ENCODE data around the gene ANAPC7.
"Not testable (repeated sequence)": the region's sequence is repeated elsewhere in the genome, so short reads cannot be mapped to it uniquely, and the experiment has no call there.

ANAPC7 gene

DNA sequence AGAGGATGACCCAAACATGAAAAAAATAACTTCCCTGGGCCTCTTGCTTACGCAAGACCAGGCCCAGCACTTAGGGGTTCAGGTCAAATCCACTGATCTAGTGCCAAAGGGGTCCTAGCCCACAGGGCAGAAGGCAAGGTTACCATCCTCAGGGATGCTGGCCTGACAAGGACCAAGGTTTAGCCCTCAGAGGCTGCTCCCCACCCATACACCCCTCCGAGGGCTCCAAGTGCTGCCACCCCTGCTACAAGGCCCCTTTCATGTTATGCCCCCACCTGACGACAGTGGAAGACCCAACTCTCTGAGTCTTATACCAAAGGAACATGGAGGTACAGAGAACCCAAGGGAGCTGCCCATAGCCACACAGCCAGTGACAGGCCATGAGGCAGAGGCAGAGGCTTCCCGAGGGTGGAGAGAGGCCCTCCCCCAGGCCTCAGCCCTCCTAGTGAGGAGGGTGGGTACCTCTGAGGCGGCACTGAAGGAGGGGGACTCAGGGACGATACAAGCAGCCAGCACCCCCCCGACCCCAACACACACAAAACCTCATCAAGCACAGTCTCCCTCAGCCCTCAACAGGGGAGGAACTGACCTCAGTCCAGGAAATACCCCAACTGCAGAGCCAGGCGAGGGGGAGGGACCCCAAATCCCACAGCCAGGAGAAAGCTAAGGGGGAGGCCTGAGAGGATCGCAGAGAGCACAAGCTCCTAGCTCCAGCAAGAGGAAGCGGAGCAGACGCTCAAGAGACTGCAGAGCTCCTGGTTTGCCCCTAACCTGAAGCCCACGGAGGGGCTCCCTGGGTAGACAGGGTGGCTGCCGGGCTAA, 37.0 kb downstream of the ANAPC7 start:
- H3K9me3 Mint-ChIP-seq: no peaks in the 10 kb centered on the region
- peak; percentile 23 for ATAC-seq
- H3K4me1 Mint-ChIP-seq: peaks cover 9% of the 10 kb centered on the region
- DNase-seq: no peak
- H3K27me3 Mint-ChIP-seq: no peaks in the 10 kb centered on the region
- H3K4me3 Mint-ChIP-seq: no peak overlapping the region
- peak overlapping the region; percentile 9 to 27 for H3K27ac Mint-ChIP-seq

DNA sequence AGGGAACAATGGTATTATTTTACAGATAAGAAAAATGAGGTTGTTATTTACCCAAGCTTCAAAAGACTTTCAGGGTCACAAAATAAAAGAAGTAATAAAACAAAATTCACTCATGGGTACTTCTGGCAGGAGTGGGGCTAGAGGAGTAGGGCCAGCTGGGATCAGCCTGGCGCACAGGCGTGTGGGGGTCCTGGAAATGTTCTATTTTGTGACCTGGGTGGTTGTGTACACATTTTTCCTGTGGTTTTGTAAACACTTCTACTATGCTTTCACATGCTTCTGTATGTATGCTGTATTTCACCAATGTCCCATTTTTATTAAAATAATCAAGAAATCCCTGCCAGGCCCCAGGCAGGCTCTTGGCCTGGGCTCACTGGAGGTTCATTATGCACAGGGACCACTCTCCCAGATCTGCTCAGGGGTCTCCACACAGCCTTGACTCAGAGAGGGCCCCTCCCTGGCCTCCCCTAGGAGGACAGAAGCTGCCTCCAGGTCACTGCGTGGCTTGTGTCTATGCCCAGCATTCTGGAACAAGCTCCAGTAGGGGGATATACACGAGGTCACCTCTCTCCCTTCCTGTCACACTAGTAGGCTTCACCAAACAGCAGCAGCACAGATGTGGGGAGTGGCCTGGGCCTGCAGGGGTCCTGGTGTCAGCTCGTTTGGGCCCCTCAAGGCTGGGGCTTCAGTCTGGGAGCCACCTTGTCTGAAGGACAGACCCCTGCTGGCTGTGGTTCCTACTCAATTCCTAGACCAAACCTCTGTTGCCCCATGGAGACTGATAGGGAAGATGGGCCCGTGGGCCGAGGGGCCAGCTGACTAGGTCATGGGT, 37.8 kb downstream of the ANAPC7 start:
- DNase-seq (no peak), ATAC-seq (no peak)
- Mint-ChIP-seq H3K4me1 (peaks cover 9% of the 10 kb centered on the region), H3K4me3 (no peak overlapping the region), H3K27me3 (no peaks in the 10 kb centered on the region), H3K9me3 (no peaks in the 10 kb centered on the region), H3K27ac (peak overlapping the region in 1 of 2 donors; percentile 9)

DNA sequence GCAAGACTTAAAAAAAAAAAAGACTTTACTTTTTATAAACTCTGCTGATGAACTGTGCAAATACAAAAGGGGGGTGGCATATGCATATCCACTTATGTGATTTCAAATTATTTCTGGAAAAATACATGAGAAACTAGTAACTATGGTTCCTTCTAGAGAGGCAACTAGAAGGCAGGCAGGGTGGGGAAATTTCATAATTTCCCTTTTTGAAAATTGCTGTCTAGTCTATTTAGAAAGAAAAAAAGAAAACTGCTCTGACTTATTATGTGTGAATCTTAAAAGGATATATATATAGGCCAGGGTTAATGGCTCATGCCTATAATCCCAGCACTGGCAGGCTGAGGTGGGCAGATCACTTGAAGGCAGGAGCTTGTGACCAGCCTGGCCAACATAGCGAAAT, 42.3 kb downstream of the ANAPC7 start:
- Mint-ChIP-seq H3K4me1 (no peaks in the 10 kb centered on the region), H3K9me3 (no peaks in the 10 kb centered on the region)
- ATAC-seq: no peak

DNA sequence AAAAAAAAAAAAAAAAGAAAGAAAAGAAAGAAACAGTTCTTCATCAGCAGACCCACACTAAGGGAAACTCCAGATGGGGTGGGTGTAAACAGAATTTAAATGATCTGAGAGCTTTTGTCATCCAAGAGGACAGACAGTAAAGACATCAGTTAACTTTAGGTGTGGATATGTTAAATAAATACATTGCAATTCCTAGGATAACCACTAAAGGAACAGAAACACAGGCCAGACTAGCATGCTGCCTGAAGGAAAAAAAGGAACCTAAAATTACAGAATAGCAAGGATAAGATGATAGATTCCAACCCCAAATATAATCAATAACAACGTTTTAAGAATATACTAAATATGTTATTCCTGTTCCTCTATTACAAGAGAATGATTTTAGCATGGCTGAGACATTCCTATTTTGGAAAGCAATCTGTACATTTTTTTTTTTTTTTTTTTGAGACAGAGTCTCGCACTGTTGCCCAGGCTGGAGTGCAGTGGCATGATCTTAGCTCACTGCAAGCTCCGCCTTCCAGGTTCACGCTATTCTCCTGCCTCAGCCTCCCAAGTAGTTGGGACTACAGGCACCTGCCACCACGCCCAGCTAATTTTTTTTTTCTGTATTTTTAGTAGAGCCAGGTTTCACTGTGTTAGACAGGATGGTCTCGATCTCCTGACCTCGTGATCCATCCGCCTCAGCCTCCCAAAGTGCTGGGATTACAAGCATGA, 45.0 kb downstream of the ANAPC7 start:
- H3K4me1 Mint-ChIP-seq: peaks cover 16% of the 10 kb centered on the region
- not testable (repeated sequence) for DNase-seq, H3K9me3 Mint-ChIP-seq, H3K27ac Mint-ChIP-seq, H3K4me3 Mint-ChIP-seq
- ATAC-seq: peak; percentile 35
- peaks cover 11% of the 10 kb centered on the region for H3K27me3 Mint-ChIP-seq

More for the DNA sequence above, 42.3 kb downstream of the ANAPC7 start:
- H3K27ac Mint-ChIP-seq: no peak overlapping the region
- no peaks in the 10 kb centered on the region for H3K27me3 Mint-ChIP-seq
- H3K4me3 Mint-ChIP-seq: no peak overlapping the region
- DNase-seq: no peak

DNA sequence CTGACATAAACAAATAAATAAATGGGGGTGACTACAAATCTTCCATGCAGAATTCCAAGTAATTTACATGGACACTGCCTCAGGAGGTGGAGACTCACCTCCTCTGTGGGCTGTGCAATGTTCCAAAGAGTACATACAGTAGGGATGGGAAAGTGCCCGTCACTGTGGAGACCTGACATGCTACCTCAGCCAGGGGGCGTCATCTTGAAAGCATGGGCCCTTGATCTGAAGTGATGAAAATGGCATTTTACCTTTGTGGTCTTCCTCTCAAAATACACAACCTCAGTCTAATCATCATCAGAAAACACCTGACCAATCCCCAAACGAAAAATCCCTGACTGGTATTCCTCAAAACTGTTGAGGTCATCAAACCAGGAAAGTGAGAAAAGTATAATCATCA, 48.4 kb downstream of the ANAPC7 start:
- H3K27me3 Mint-ChIP-seq: peaks cover 11% of the 10 kb centered on the region
- H3K4me1 Mint-ChIP-seq: peaks cover 19% of the 10 kb centered on the region
- no peak overlapping the region for H3K4me3 Mint-ChIP-seq
- no peaks in the 10 kb centered on the region for H3K9me3 Mint-ChIP-seq
- peak in 1 of 2 donors; percentile 34 for DNase-seq
- H3K27ac Mint-ChIP-seq: no peak overlapping the region
- peak; percentile 68 for ATAC-seq

DNA sequence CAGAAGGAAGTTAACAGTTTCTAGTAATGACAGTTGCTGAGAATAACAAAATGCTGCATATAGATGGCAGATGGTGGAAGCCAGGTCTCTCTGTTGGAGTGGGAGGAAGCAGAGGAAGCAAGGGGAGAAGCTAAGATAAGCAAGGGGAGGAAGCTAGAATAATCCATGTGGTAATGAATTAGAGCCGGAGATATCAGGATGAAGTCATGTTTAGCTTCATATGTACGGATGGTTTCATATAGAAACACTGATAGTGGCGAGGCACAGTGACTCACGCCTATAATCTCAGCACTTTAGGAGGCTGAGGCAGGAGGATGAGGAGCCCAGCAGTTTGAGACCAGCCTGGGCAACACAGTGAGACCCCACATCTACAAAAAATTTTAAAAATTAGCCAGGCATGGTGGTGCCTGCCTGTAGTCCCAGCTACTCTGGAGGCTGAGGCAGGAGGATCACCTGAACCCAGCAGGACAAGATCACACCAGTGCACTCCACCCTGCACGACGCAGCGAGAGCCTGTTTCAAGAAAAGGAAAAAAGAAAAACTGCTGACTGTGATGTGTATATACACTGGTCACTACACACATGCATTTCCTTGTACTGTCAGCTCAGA, 49.2 kb downstream of the ANAPC7 start:
- no peaks in the 10 kb centered on the region for H3K9me3 Mint-ChIP-seq
- peak overlapping the region in 1 of 2 donors; percentile 40 for H3K27ac Mint-ChIP-seq
- peaks cover 11% of the 10 kb centered on the region for H3K27me3 Mint-ChIP-seq
- ATAC-seq (no peak), DNase-seq (no peak)
- peaks cover 26% of the 10 kb centered on the region for H3K4me1 Mint-ChIP-seq
- no peak overlapping the region for H3K4me3 Mint-ChIP-seq

DNA sequence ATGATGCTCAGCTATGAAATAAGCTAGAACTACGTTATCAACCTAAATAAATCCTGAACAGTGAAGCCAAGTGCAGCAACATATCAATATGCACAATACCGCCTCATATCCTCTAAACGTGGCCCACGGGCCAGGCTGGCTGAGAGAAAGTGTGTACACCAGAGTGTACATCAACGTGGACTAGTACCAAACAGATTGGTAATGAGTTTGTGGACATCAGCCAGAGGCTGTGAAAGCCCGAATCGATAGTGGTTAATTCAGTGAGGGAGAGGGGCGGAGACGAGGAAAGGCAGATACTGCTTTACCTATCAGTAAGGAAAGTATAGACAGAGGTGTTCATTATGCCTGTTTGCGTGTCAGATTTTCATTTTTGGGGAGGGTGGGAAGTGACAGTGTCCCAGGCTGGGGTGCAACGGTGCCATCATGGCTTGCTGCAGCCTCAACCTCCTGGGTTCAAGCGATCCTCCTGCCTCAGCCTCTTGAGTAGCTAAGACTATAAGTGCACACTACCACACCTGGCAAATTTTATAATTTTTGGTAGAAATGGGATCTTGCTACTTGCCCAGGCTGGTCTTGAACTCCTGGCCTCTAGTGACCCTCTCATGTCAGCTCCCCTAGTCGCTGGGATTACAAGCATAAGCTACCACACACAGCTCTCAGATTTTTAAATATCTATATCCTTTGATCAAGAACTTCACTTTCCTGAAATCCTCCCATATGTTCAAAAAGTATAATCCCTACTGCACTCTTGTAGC, 50.1 kb downstream of the ANAPC7 start:
- no peak for ATAC-seq
- DNase-seq: no peak
- H3K27ac Mint-ChIP-seq: no peak overlapping the region
- peaks cover 35% of the 10 kb centered on the region for H3K4me1 Mint-ChIP-seq
- H3K9me3 Mint-ChIP-seq: no peaks in the 10 kb centered on the region
- H3K4me3 Mint-ChIP-seq: no peak overlapping the region
- peaks cover 11% of the 10 kb centered on the region for H3K27me3 Mint-ChIP-seq

DNA sequence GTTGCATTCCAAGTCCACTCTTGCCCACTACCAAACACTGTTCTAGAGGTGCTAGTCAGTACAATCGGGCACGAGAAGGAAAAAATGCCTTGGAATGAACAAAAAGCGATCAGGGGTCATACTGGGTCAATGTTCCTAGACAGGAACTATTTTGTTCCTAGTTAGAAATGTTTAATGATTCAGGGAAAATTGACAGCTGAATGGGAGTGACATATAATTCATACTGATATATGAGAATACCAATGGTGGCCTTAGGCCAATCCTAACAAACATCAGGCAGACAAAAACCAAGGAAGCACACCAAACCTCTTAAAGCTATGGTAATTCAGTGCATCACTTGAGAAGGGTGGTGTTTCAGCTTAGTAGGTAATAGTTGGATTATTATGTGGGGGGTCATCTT, 51.1 kb downstream of the ANAPC7 start:
- H3K27me3 Mint-ChIP-seq: peaks cover 11% of the 10 kb centered on the region
- peaks cover 44% of the 10 kb centered on the region for H3K4me1 Mint-ChIP-seq
- DNase-seq (no peak), ATAC-seq (no peak)
- H3K9me3 Mint-ChIP-seq: no peaks in the 10 kb centered on the region
- no peak overlapping the region for H3K27ac Mint-ChIP-seq
- H3K4me3 Mint-ChIP-seq: no peak overlapping the region

DNA sequence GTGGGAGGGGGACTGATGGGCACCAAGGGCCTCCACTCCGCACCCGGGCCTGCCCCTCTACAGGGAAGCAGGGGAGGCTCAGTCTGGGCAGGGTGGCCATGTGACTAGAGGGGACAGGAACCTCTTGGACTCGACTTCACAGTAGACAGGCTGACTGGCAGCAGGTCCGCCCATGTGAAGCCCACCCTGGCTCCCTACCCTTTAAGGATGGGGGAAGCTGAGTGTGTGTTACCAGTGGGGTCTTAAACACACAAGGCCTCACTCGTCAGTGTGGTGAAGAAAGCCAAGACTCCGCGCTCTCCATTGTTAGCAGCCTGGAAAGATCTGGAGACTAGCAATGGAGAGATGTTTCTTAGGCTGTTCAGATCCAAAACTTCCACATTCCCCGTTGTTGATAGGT, 52.4 kb downstream of the ANAPC7 start:
- H3K27me3 Mint-ChIP-seq: peaks cover 11% of the 10 kb centered on the region
- ATAC-seq (no peak), DNase-seq (no peak)
- H3K9me3 Mint-ChIP-seq: no peaks in the 10 kb centered on the region
- H3K4me1 Mint-ChIP-seq: peaks cover 49% of the 10 kb centered on the region
- no peak overlapping the region for H3K4me3 Mint-ChIP-seq
- no peak overlapping the region for H3K27ac Mint-ChIP-seq

DNA sequence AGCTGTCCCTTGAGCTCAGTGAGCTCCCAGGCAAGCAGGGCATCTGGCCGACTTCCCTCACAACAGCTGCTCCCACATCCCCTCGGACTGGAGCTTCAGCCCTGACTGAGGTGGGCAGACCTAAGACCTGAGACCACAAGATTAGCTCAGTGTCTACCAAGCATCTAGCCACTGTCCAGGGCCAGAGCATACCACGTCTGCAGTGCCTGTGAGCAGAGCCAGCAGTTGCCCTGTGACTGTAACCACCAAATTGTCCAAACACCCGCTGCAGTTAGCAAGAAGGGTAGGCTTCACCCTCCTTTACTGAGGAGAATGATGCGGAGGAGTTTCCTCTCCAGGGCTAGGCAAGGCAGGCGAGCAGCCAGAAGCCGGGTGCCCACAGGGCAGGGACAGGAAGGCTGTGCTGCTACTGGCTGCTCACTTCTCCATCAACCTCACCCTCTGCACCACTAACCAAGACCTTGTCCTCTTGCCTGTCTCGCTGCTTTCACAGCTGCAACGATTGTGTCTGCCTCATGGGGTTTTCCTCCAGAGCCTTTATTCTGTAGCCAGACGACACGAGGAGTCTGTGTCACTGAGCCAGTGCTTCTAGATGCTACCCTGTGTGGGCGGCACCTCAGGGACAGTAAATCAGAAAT, 53.9 kb downstream of the ANAPC7 start:
- no peaks in the 10 kb centered on the region for H3K9me3 Mint-ChIP-seq
- ATAC-seq (peak; percentile 85), DNase-seq (peak; percentile 25 to 35)
- peak overlapping the region in 1 of 2 donors; percentile 54 for H3K4me3 Mint-ChIP-seq
- H3K27me3 Mint-ChIP-seq: peaks cover 7% of the 10 kb centered on the region
- H3K4me1 Mint-ChIP-seq: peaks cover 45% of the 10 kb centered on the region
- H3K27ac Mint-ChIP-seq: peak overlapping the region; percentile 4 to 72

DNA sequence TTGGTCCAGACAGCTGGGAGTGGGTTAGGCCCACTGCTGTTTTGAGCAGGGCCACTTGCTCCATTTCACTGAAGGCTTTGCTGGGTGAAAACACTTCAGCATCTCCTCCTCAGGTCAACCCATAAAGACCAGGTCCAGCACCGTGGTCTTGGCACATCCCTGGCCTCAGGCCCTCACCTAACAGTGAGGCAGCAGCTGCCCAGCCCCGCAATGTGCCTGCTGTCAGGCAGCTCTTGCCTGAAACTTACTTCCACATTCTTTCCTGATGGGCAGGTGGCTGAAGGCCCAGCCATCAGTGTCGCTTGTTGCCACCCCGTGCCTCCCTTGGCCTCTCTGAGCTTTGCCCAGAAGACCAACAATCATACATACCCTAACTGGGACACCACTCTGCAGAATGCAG, 54.4 kb downstream of the ANAPC7 start:
- Mint-ChIP-seq H3K27ac (peak overlapping the region in 1 of 2 donors; percentile 33), H3K9me3 (no peaks in the 10 kb centered on the region), H3K27me3 (peaks cover 1% of the 10 kb centered on the region), H3K4me1 (peaks cover 40% of the 10 kb centered on the region), H3K4me3 (peak overlapping the region in 1 of 2 donors; percentile 54)
- ATAC-seq (peak; percentile 5), DNase-seq (no peak)

DNA sequence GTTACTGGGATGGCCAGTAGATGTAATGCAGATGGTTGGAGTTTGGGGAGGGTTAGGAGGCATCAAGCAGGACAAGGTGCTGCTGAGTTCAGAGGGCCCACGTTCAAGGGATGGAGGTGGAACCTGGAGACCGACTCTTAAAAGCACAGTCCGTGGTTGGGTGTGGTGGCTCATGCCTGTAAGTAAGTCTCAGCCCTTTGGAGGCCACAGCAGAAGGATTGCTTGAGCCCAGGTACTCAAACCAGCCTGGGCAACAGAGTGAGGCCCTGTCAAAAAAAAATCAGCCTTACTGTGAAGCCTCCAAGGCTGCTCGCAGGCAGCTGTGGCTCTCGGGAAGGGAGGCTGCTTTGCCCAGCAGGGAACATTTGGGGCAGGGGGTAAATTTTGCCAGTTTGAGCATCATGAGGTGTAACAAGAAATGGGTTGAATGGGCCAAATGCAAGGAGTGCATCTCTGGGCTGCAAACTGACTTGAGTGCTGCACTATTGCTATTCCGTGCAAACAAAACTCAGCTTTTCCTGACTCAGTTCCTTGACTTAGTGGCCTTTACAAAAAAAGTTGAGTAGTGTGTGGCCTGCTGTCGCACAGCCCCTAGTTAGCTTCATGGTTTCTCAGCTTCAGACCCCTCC, 55.0 kb downstream of the ANAPC7 start:
- peak overlapping the region in 1 of 2 donors; percentile 33 for H3K27ac Mint-ChIP-seq

DNA sequence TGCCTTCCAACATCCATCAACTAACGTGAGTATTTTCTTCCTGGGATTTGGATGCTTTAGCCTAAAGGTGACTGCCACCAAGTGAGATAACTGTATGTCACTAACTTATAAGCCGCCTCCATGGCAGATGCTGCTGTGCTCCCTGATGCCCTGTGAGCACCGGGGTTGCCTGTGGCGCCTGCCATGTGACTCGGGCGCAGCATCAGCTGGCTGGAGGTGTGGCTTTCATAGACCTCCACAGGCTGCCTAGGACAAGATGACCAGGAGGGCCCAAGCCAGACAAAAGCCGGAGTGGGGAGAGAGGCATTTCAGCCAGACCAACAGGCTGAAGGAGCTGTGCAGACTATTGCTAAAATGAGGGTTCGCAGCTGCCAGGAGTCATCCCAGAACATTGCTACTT, 55.7 kb downstream of the ANAPC7 start:
- Mint-ChIP-seq H3K27me3 (no peaks in the 10 kb centered on the region), H3K27ac (no peak overlapping the region), H3K4me1 (peaks cover 36% of the 10 kb centered on the region), H3K4me3 (no peak overlapping the region), H3K9me3 (no peaks in the 10 kb centered on the region)
- ATAC-seq (no peak), DNase-seq (no peak)

More for the DNA sequence above, 55.0 kb downstream of the ANAPC7 start:
- H3K4me1 Mint-ChIP-seq: peaks cover 36% of the 10 kb centered on the region
- H3K9me3 Mint-ChIP-seq: no peaks in the 10 kb centered on the region
- DNase-seq (no peak), ATAC-seq (no peak)
- no peaks in the 10 kb centered on the region for H3K27me3 Mint-ChIP-seq
- no peak overlapping the region for H3K4me3 Mint-ChIP-seq

DNA sequence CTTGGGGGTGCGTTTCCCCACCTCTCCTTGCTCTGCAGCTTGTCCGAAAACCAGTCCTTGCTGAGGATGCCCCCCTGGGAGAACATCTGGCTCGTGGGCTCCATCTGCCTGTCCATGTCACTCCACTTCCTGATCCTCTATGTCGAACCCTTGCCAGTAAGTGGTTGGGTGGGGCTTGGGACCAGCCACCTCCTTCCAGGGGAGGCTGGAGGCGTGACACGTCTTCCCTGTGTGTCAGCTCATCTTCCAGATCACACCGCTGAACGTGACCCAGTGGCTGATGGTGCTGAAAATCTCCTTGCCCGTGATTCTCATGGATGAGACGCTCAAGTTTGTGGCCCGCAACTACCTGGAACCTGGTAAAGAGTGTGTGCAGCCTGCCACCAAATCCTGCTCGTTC, 57.5 kb downstream of the ANAPC7 start:
- DNase-seq (no peak), ATAC-seq (no peak)
- Mint-ChIP-seq H3K9me3 (no peaks in the 10 kb centered on the region), H3K4me1 (peaks cover 36% of the 10 kb centered on the region), H3K4me3 (no peak overlapping the region), H3K27ac (peak overlapping the region in 1 of 2 donors; percentile 87), H3K27me3 (no peaks in the 10 kb centered on the region)
